Activated CD4-positive, alpha-beta T cell treated with anti-CD3 and anti-CD28 coated beads, Interleukin-10, Interleukin-2, amounts not matched to agents 100 ng/mL and 50 ng/mL, durations not matched to agents 16 hours and 8 hours (primary cell): ENCODE measurements around the gene NAPG.
"Not testable (repeated sequence)": the region's sequence is repeated elsewhere in the genome, so short reads cannot be mapped to it uniquely, and the experiment has no call there.

Experiments used
- DNase-seq: peaks from one replicate; pipeline ENCODE4 v3.0.0-alpha.2; 2020

The NAPG gene

DNA sequence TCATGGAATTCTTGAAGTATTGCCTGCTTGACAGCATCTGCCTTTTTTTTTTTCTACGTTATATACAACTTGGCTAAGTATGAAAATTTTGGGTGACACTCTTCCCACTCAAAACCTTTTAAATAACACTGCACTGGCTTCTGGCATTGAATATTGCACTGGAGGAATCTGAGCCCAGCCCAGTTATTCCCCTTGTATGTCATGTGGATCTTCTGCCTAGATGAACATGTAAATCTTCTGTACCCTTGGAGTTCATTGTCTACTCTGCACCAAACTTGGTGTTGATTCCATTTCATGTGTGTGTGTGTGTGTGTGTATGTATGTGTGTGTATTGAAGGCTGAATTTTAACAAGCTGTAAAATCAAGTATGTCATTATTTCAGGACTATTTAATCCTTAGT lies 59.4 kb downstream of the NAPG start:
- DNase-seq, result no peak

DNA sequence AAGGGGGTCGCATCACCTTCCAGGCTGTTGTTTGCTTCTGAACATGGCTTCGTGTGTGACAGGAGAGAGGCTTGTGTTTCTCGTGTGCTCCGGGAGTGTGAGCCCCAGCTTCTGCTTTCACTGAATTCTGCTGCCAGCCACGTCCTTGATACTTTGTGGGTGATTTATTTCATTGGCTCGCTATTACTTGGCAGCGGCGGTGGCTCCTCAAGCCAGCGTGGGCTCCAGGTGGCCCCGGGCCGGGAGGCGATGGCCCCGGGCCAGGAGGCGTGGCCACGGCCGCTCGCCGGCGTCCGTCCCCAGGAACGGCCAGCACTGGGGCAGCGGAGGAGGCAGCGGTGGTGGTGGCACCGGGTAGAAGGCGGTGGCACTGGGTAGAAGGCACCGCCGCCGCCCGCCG lies 63.1 kb downstream of the NAPG start:
- DNase-seq, result no peak

DNA sequence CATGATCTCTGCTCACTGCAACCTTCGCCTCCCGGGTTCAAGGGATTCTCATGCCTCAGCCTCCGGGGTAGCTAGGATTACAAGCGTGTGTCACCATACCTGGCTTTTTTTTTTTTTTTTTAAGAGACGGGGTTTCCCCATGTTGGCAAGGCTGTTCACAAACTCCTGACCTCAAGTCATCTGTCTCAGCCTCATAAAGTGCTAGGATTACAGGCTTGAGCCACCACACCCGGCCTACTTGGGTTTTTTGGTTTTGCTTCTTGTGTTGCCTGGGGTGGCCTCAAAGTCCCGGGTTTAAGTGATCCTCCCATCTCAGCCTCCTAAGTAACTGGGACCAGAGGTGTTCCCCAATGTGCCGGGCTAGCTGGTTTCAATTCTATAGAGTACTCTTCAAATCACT lies 64.6 kb downstream of the NAPG start:
- no peak for DNase-seq

DNA sequence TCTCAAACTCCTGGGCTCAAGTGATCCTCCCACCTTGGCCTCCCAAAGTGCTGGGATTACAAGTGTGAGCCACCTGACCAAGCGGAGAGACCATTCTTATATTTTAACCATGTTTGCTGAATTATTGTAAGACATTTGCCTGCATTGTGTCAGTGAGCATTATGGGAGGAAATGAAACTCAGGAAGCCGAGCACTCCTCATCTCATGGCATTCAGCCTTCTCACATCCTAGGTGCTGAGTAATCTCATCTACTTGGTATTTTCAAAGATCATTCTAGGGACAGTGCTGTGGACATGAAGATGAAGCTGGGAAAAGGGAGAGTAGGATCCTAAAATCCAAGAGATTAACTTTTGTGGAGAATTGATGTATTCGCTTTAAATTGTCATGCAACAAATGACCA lies 66.1 kb downstream of the NAPG start:
- DNase-seq, result no peak

DNA sequence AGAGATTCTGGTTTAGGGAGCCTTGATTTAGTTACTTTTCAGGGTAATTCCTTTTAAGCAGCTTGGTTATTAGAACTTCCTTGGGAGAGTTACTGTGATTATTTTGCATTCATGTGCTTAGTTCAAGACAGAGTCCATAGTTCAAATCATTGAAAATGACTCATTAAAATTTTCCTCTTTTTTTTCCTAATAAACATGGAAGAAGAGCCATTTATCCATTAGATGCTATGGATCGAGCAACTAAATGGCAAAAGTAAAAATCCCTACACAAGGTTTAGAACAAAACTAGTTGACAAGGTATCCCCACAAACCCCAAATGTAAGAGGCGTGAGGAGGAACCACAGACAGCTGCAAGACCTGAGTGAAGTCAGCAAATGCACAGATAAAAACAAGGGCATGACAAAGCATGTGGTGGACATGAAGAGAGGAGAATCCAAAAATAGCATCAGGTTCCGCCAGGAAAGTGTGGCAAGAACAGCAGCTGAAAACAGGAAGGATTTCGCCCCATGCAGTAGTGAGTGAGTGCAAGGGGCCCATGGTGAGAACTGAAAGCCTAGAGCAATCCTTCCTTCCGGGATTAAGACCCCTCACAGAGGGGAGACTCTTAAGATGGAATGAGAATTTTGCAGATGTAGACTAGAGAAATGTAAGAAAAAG lies 67.7 kb downstream of the NAPG start:
- not testable (repeated sequence) for DNase-seq

DNA sequence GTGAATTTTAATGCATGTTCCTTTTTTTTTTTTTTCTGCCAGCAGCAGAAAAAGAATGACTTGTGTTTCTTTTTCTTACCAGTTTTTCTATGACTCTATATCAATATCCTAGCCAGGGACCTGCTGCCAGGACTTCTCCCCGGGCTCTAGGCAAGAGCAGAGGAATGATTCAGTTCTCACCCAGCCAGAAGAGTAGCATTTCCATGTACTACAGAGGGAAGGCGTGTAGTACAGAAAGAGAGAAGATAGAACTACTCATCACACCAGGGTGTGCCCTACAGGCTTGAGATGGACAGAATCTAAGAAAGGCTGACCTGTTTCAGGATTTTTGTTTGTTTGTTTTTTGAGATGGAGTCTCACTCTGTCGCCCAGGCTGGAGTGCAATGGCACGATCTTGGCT lies 70.1 kb downstream of the NAPG start:
- not testable (repeated sequence) for DNase-seq

DNA sequence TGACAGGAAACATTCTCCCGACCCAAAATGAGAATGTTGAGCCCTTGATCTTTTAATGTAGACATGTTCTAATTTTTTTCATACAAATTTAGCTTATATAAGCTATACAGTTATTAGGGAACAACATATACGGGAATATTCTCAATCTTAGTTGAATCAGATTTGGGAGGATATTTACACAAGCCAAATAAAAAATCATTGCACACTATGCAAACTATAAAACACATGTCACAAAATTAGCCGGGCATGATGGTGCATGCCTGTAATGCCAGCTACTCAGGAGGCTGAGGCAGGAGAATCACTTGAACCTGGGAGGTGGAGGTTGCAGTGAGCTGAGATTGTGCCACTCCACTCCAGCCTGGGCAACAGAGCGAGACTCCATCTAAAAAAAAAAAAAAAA lies 71.9 kb downstream of the NAPG start:
- not testable (repeated sequence) for DNase-seq

DNA sequence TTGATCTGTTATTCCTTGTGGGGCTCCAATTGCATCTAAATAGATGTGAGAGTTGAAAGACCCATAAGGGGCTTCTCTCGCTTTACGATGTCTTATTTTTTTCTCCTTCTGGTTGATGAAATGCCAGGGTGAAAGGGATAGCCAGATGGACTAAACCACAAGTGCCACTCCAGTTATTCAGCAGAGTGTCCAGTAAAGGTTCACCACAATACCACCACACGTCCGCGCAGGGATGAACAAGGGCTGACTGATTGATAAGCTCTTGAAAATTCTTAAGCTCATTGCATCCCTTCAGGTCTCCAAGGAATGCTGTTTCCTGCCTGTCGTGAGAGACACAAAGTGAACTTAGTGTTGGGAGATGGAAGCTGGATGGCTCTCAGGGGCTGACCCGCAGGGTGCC lies 74.9 kb downstream of the NAPG start:
- DNase-seq, result not testable (repeated sequence)
